ENCODE data around the gene PDPR. TPM values are rescaled to one million over a fixed set of nuclear protein-coding genes. Genes with fewer than 3 reads are reported as not detected.
"Not testable (repeated sequence)": the region's sequence is repeated elsewhere in the genome, so short reads cannot be mapped to it uniquely, and the experiment has no call there.

PDPR gene
- total RNA-seq, 3 donors from 2014 or later (not counting 1 experiment from before 2014, with no cell fraction given), result 50.0 to 73.9 (median 52.0) TPM

GRCh38 chr16:70197611-70198010 is 83.5 kb downstream of the PDPR start:
- ATAC-seq; H3K27me3 ChIP-seq (ENCODE audit: control insufficient read depth, insufficient read depth, low read length); H3K4me1 Mint-ChIP-seq; H3K4me3 ChIP-seq (ENCODE audit: low read length); H3K27ac ChIP-seq (ENCODE audit: low read length); H3K4me3 Mint-ChIP-seq; H3K9me3 ChIP-seq (ENCODE audit: control insufficient read depth, insufficient read depth, low read length); H3K36me3 ChIP-seq (ENCODE audit: control insufficient read depth, insufficient read depth, low read length); DNase-seq; intact Hi-C loops (cut with micrococcal nuclease); H3K27ac Mint-ChIP-seq; H3K27me3 Mint-ChIP-seq (ENCODE audit: low read depth in 2 of 2); H3K36me3 Mint-ChIP-seq; H3K9me3 Mint-ChIP-seq; H3K4me1 ChIP-seq (ENCODE audit: control insufficient read depth, insufficient read depth, low read length): not testable (repeated sequence)
- 29% methylated on average over 5 of the region's 7 CpGs for WGBS (ENCODE audit: insufficient coverage)

- H3K27me3 Mint-ChIP-seq (ENCODE audit: low read depth in 2 of 2); H3K4me1 Mint-ChIP-seq; H3K27me3 ChIP-seq (ENCODE audit: control insufficient read depth, insufficient read depth, low read length); ATAC-seq; intact Hi-C loops (cut with micrococcal nuclease); H3K4me3 ChIP-seq (ENCODE audit: low read length); H3K27ac Mint-ChIP-seq; H3K27ac ChIP-seq (ENCODE audit: low read length); H3K9me3 Mint-ChIP-seq; DNase-seq; H3K36me3 ChIP-seq (ENCODE audit: control insufficient read depth, insufficient read depth, low read length); H3K4me3 Mint-ChIP-seq; H3K4me1 ChIP-seq (ENCODE audit: control insufficient read depth, insufficient read depth, low read length); H3K9me3 ChIP-seq (ENCODE audit: control insufficient read depth, insufficient read depth, low read length); H3K36me3 Mint-ChIP-seq: not testable (repeated sequence)
- 80% methylated on average over 9 of the region's 9 CpGs for WGBS (ENCODE audit: insufficient coverage)
These were observed 84.1 kb downstream of the PDPR start for GRCh38 chr16:70198230-70198629.

GRCh38 chr16:70198666-70199065 is 84.5 kb downstream of the PDPR start:
- H3K36me3 ChIP-seq (ENCODE audit: control insufficient read depth, insufficient read depth, low read length); H3K27ac Mint-ChIP-seq; H3K4me3 ChIP-seq (ENCODE audit: low read length); ATAC-seq; H3K9me3 ChIP-seq (ENCODE audit: control insufficient read depth, insufficient read depth, low read length); H3K4me1 Mint-ChIP-seq; H3K4me3 Mint-ChIP-seq; H3K27ac ChIP-seq (ENCODE audit: low read length); H3K27me3 Mint-ChIP-seq (ENCODE audit: low read depth in 2 of 2); H3K36me3 Mint-ChIP-seq; DNase-seq; H3K27me3 ChIP-seq (ENCODE audit: control insufficient read depth, insufficient read depth, low read length); intact Hi-C loops (cut with micrococcal nuclease); H3K9me3 Mint-ChIP-seq; H3K4me1 ChIP-seq (ENCODE audit: control insufficient read depth, insufficient read depth, low read length): not testable (repeated sequence)
- WGBS (ENCODE audit: insufficient coverage), result 80% methylated on average over 3 of the region's 3 CpGs

GRCh38 chr16:70199170-70199569 is 85.0 kb downstream of the PDPR start:
- DNase-seq; H3K27ac Mint-ChIP-seq; H3K27me3 Mint-ChIP-seq (ENCODE audit: low read depth in 2 of 2); ATAC-seq; H3K36me3 Mint-ChIP-seq; intact Hi-C loops (cut with micrococcal nuclease); H3K4me1 ChIP-seq (ENCODE audit: control insufficient read depth, insufficient read depth, low read length); H3K4me3 ChIP-seq (ENCODE audit: low read length); H3K4me3 Mint-ChIP-seq; H3K4me1 Mint-ChIP-seq; H3K9me3 ChIP-seq (ENCODE audit: control insufficient read depth, insufficient read depth, low read length); H3K27me3 ChIP-seq (ENCODE audit: control insufficient read depth, insufficient read depth, low read length); H3K9me3 Mint-ChIP-seq; H3K36me3 ChIP-seq (ENCODE audit: control insufficient read depth, insufficient read depth, low read length); H3K27ac ChIP-seq (ENCODE audit: low read length): not testable (repeated sequence)
- WGBS (ENCODE audit: insufficient coverage), result 87% methylated on average over 4 of the region's 9 CpGs

GRCh38 chr16:70200063-70200462 is 85.9 kb downstream of the PDPR start:
- H3K27me3 Mint-ChIP-seq (ENCODE audit: low read depth in 2 of 2); H3K4me1 ChIP-seq (ENCODE audit: control insufficient read depth, insufficient read depth, low read length): not testable (repeated sequence)

GRCh38 chr16:70203508-70203907 is 89.4 kb downstream of the PDPR start:
- H3K4me1 Mint-ChIP-seq; DNase-seq; H3K36me3 Mint-ChIP-seq; H3K36me3 ChIP-seq (ENCODE audit: control insufficient read depth, insufficient read depth, low read length); H3K27me3 ChIP-seq (ENCODE audit: control insufficient read depth, insufficient read depth, low read length); H3K4me1 ChIP-seq (ENCODE audit: control insufficient read depth, insufficient read depth, low read length); H3K27me3 Mint-ChIP-seq (ENCODE audit: low read depth in 2 of 2); H3K9me3 ChIP-seq (ENCODE audit: control insufficient read depth, insufficient read depth, low read length); H3K9me3 Mint-ChIP-seq; intact Hi-C loops (cut with micrococcal nuclease); ATAC-seq; H3K27ac ChIP-seq (ENCODE audit: low read length); H3K4me3 ChIP-seq (ENCODE audit: low read length); H3K27ac Mint-ChIP-seq; H3K4me3 Mint-ChIP-seq: not testable (repeated sequence)
- 92% methylated on average over 2 of the region's 7 CpGs for WGBS (ENCODE audit: insufficient coverage)

More at GRCh38 chr16:70200063-70200462, 85.9 kb downstream of the PDPR start:
- H3K36me3 ChIP-seq (ENCODE audit: control insufficient read depth, insufficient read depth, low read length); H3K4me1 Mint-ChIP-seq; intact Hi-C loops (cut with micrococcal nuclease); H3K27me3 ChIP-seq (ENCODE audit: control insufficient read depth, insufficient read depth, low read length); H3K4me3 ChIP-seq (ENCODE audit: low read length); DNase-seq; H3K27ac Mint-ChIP-seq; H3K9me3 Mint-ChIP-seq; H3K9me3 ChIP-seq (ENCODE audit: control insufficient read depth, insufficient read depth, low read length); H3K27ac ChIP-seq (ENCODE audit: low read length); H3K36me3 Mint-ChIP-seq; ATAC-seq; H3K4me3 Mint-ChIP-seq: not testable (repeated sequence)
- WGBS (ENCODE audit: insufficient coverage), result 62% methylated on average over 2 of the region's 8 CpGs

GRCh38 chr16:70204010-70204409 is 89.9 kb downstream of the PDPR start:
- WGBS (ENCODE audit: insufficient coverage), result 96% methylated on average over 4 of the region's 29 CpGs
- H3K36me3 ChIP-seq (ENCODE audit: control insufficient read depth, insufficient read depth, low read length); H3K36me3 Mint-ChIP-seq; H3K9me3 Mint-ChIP-seq; H3K4me1 Mint-ChIP-seq; H3K9me3 ChIP-seq (ENCODE audit: control insufficient read depth, insufficient read depth, low read length); H3K27ac Mint-ChIP-seq; H3K4me3 ChIP-seq (ENCODE audit: low read length); H3K27me3 Mint-ChIP-seq (ENCODE audit: low read depth in 2 of 2); H3K27ac ChIP-seq (ENCODE audit: low read length); H3K4me1 ChIP-seq (ENCODE audit: control insufficient read depth, insufficient read depth, low read length); H3K4me3 Mint-ChIP-seq; ATAC-seq; intact Hi-C loops (cut with micrococcal nuclease); H3K27me3 ChIP-seq (ENCODE audit: control insufficient read depth, insufficient read depth, low read length); DNase-seq: not testable (repeated sequence)

GRCh38 chr16:70204668-70205405 is 90.7 kb downstream of the PDPR start:
- H3K27me3 ChIP-seq (ENCODE audit: control insufficient read depth, insufficient read depth, low read length); H3K27ac Mint-ChIP-seq; ATAC-seq; H3K9me3 ChIP-seq (ENCODE audit: control insufficient read depth, insufficient read depth, low read length); H3K27me3 Mint-ChIP-seq (ENCODE audit: low read depth in 2 of 2); H3K36me3 ChIP-seq (ENCODE audit: control insufficient read depth, insufficient read depth, low read length); DNase-seq; intact Hi-C loops (cut with micrococcal nuclease); H3K36me3 Mint-ChIP-seq; H3K9me3 Mint-ChIP-seq; H3K4me3 ChIP-seq (ENCODE audit: low read length); H3K4me1 ChIP-seq (ENCODE audit: control insufficient read depth, insufficient read depth, low read length); H3K27ac ChIP-seq (ENCODE audit: low read length); H3K4me1 Mint-ChIP-seq; H3K4me3 Mint-ChIP-seq: not testable (repeated sequence)
- WGBS (ENCODE audit: insufficient coverage), result 84% methylated on average over 2 of the region's 46 CpGs
